SK-N-SH (cell line): ENCODE results near the gene ENOX2. TPM values are rescaled to one million over a fixed set of nuclear protein-coding genes. Genes with fewer than 3 reads are reported as not detected.

Experiments
- CTCF ChIA-PET: fragments of 300-600, 350-600 bp; formaldehyde crosslinking; extraction: SDS; loops from one replicate; lab custom pipeline; 2021; lab: Yijun Ruan, JAX
- POLR2A ChIA-PET: fragments of 350-600 bp; sonication (Branson Sonifier 250); formaldehyde crosslinking; extraction: SDS; loops from one replicate; lab custom pipeline; 2020; ENCODE audit warnings: antibody characterized with exemption, inconsistent platforms; lab: Yijun Ruan, JAX
- DNase-seq: peaks from one replicate; pipeline ENCODE4 v3.0.0; 2012
- H2AFZ ChIP-seq: fragments of 200-600 bp; sonication (generic); 2 replicates; pipeline ENCODE4 v1.8.1; 2016; ENCODE audit warnings: antibody characterized with exemption, mild to moderate bottlenecking, low read depth
- H3F3A ChIP-seq: fragments of 200-600 bp; sonication (generic); replicated peaks from 2 replicates; pipeline ENCODE3; 2016; ENCODE audit warnings: antibody characterized with exemption, mild to moderate bottlenecking; ENCODE audit not compliant: insufficient read depth
- H3K27ac ChIP-seq, 2 experiments: fragments of 200-500 bp in 1 of 2; fragments of 200-600 bp in 1 of 2; sonication (Bioruptor generic) in 1 of 2; sonication (generic), shearing (Covaris generic) in 1 of 2; 2 replicates each; pipeline versions ENCODE4 v1.5.1 to v1.6.1; 2014 to 2016; ENCODE audit warnings: low read depth in 2 of 2, inconsistent platforms in 1 of 2, low read length in 1 of 2, mild to moderate bottlenecking in 1 of 2, mixed read lengths in 1 of 2
- H3K27me3 ChIP-seq: fragments of 200-600 bp; sonication (generic), shearing (Covaris generic); 2 replicates; pipeline ENCODE4 v1.6.1; 2016; ENCODE audit warnings: mixed run types; ENCODE audit not compliant: insufficient read depth
- H3K36me3 ChIP-seq, 2 experiments: fragments of 200-500 bp in 1 of 2; fragments of 200-600 bp in 1 of 2; sonication (Bioruptor generic) in 1 of 2; sonication (generic) in 1 of 2; replicated peaks in 1 of 2; 2 replicates each; pipeline versions ENCODE3 to v1.5.1; 2014 to 2016; ENCODE audit warnings: low read length in 1 of 2, mild to moderate bottlenecking in 1 of 2; ENCODE audit not compliant: insufficient read depth in 2 of 2, control insufficient read depth in 1 of 2
- H3K4me1 ChIP-seq, 2 experiments: fragments of 200-500 bp in 1 of 2; fragments of 200-600 bp in 1 of 2; sonication (Bioruptor generic) in 1 of 2; sonication (generic), shearing (Covaris generic) in 1 of 2; 2 replicates each; pipeline versions ENCODE4 v1.5.1 to v1.6.1; 2014 to 2016; ENCODE audit warnings: low read depth in 1 of 2, low read length in 1 of 2, mixed run types in 1 of 2; ENCODE audit not compliant: insufficient read depth in 2 of 2, control insufficient read depth in 1 of 2
- H3K4me2 ChIP-seq: fragments of 200-600 bp; sonication (generic), shearing (Covaris generic); 2 replicates; pipeline ENCODE4 v1.6.1; 2017; ENCODE audit warnings: mixed run types
- H3K4me3 ChIP-seq, 2 experiments: fragments of 200-500 bp in 1 of 2; fragments of 200-600 bp in 1 of 2; sonication (Bioruptor generic) in 1 of 2; sonication (generic), shearing (Covaris generic) in 1 of 2; 2 replicates each; pipeline versions ENCODE4 v1.5.1 to v1.8.1; 2014 to 2016; ENCODE audit warnings: low read depth in 2 of 2, inconsistent platforms in 1 of 2, low read length in 1 of 2, mild to moderate bottlenecking in 1 of 2, mixed read lengths in 1 of 2, moderate library complexity in 1 of 2
- H3K79me2 ChIP-seq: fragments of 200-600 bp; sonication (generic); 2 replicates; pipeline ENCODE4 v1.8.1; 2017; ENCODE audit warnings: mild to moderate bottlenecking; ENCODE audit not compliant: insufficient read depth
- H3K9ac ChIP-seq: fragments of 200-600 bp; sonication (generic); 2 replicates; pipeline ENCODE4 v1.6.1; 2017; ENCODE audit warnings: mixed run types
- H3K9me2 ChIP-seq: fragments of 200-600 bp; sonication (generic); 2 replicates; pipeline ENCODE4 v1.6.1; 2017; ENCODE audit warnings: mixed run types
- H3K9me3 ChIP-seq: fragments of 200-600 bp; sonication (generic); 2 replicates; pipeline ENCODE4 v1.6.1; 2017; ENCODE audit warnings: mixed run types, mild to moderate bottlenecking, moderate library complexity
- H4K20me1 ChIP-seq: fragments of 200-600 bp; sonication (generic); 2 replicates; pipeline ENCODE4 v1.6.1; 2017; ENCODE audit warnings: mild to moderate bottlenecking, mixed run types; ENCODE audit not compliant: insufficient read depth
- CTCF ChIP-seq: fragments of 200-600 bp; sonication (generic); IDR thresholded peaks from 2 replicates; pipeline ENCODE4 v1.6.1; 2017; ENCODE audit warnings: antibody characterized with exemption, mild to moderate bottlenecking, moderate library complexity
- EZH2phosphoT487 ChIP-seq: fragments of 200-600 bp; sonication (generic); IDR thresholded peaks from 2 replicates; pipeline ENCODE4 v1.6.1; 2017; ENCODE audit warnings: low read depth, mixed run types, mild to moderate bottlenecking, antibody characterized with exemption, moderate library complexity, borderline replicate concordance
- FOXM1 ChIP-seq: IDR thresholded peaks from 2 replicates; pipeline ENCODE4 v1.4.0; 2012; ENCODE audit warnings: low read depth, mild to moderate bottlenecking
- GABPA ChIP-seq: IDR thresholded peaks from 2 replicates; pipeline ENCODE4 v1.4.0; 2012; ENCODE audit warnings: low read depth, mild to moderate bottlenecking
- GATA2 ChIP-seq: sonication (generic); formaldehyde crosslinking; IDR thresholded peaks from 2 replicates; pipeline ENCODE4 v1.5.0; 2020; ENCODE audit warnings: mild to moderate bottlenecking, missing genetic modification reagents
- IRF3 ChIP-seq: fragments of 150-350 bp; IDR thresholded peaks from 2 replicates; pipeline ENCODE4 v1.6.1; 2016; ENCODE audit warnings: mild to moderate bottlenecking, low read depth, low read length
- JUND ChIP-seq: IDR thresholded peaks from 2 replicates; pipeline ENCODE4 v1.4.0; 2012
- MAX ChIP-seq: IDR thresholded peaks from 2 replicates; pipeline ENCODE4 v1.4.0; 2012; ENCODE audit warnings: low read depth
- MXI1 ChIP-seq: IDR thresholded peaks from 2 replicates; pipeline ENCODE4 v1.6.1; 2012; ENCODE audit warnings: mild to moderate bottlenecking, low read depth, low read length, improper control_type of control experiment
- NRF1 ChIP-seq: IDR thresholded peaks from 2 replicates; pipeline ENCODE4 v1.6.1; 2012; ENCODE audit warnings: low read depth, mild to moderate bottlenecking, low read length
- RAD21 ChIP-seq: IDR thresholded peaks from 2 replicates; pipeline ENCODE4 v1.6.1; 2012; ENCODE audit warnings: mild to moderate bottlenecking, low read length
- RCOR1 ChIP-seq: fragments of 150-350 bp; IDR thresholded peaks from 2 replicates; pipeline ENCODE4 v1.6.1; 2017; ENCODE audit warnings: antibody characterized with exemption, low read length
- RFX5 ChIP-seq: IDR thresholded peaks from 2 replicates; pipeline ENCODE4 v1.6.1; 2012; ENCODE audit warnings: mild to moderate bottlenecking, improper control_type of control experiment, low read length
- TCF12 ChIP-seq: IDR thresholded peaks from 2 replicates; pipeline ENCODE4 v1.4.0; 2012
- USF2 ChIP-seq: fragments of 150-350 bp; IDR thresholded peaks from 2 replicates; pipeline ENCODE4 v1.6.1; 2017; ENCODE audit warnings: antibody characterized with exemption, low read length, low read depth, borderline replicate concordance
- YY1 ChIP-seq: IDR thresholded peaks from 2 replicates; pipeline ENCODE4 v1.4.0; 2012; ENCODE audit warnings: low read depth, mild to moderate bottlenecking
- ZBTB33 ChIP-seq: IDR thresholded peaks from 2 replicates; pipeline ENCODE4 v1.4.0; 2012; ENCODE audit warnings: low read depth, borderline replicate concordance
- WGBS: methylation state at CpG from one replicate; pipeline ENCODE4 v1.1.6; 2017; ENCODE audit warnings: low lambda C conversion rate; 5-methylcytosine and 5-hydroxymethylcytosine counted together
- polyA plus RNA-seq, 3 experiments: library from polyadenylated mRNA; depleted of rRNA; stranded (reverse); fragments of >200 nt; gene quantifications; 2 replicates each; pipeline ENCODE4 v1.2.3, GENCODE V29; 2012

The ENOX2 gene
- polyA plus RNA-seq, 1 of the 3 experiments (the other 2 are of a cell fraction): 8.8 TPM

GRCh38 chrX:130834149-130834548, 68.9 kb downstream of the ENOX2 start:
- no peaks in the 10 kb centered on the region for H3K36me3 ChIP-seq
- no peak for DNase-seq
- H3K4me2 ChIP-seq: no peak overlapping the region
- no peaks in the 10 kb centered on the region; a peak in 1 of 4 replicates for H3K4me1 ChIP-seq
- H3K9me2 ChIP-seq: no peaks in the 10 kb centered on the region
- no peak overlapping the region for H3K9ac ChIP-seq
- H3K27me3 ChIP-seq: no peaks in the 10 kb centered on the region
- H2AFZ ChIP-seq: no peak overlapping the region
- no peaks in the 10 kb centered on the region for H3K9me3 ChIP-seq
- no peak for TF ChIP-seq ZBTB33
- no peak for TF ChIP-seq JUND
- TF ChIP-seq GABPA: no peak
- TF ChIP-seq RAD21: no peak
- TF ChIP-seq RFX5: no peak
- TF ChIP-seq CTCF: no peak
- TF ChIP-seq IRF3: no peak
- TF ChIP-seq RCOR1: no peak
- no peak for TF ChIP-seq MAX
- no peak for TF ChIP-seq MXI1
- no peak for TF ChIP-seq GATA2 (CRISPR knock-in tag)
- no peak for TF ChIP-seq EZH2phosphoT487
- no peak for TF ChIP-seq NRF1
- no peak for TF ChIP-seq TCF12
- TF ChIP-seq FOXM1: no peak
- no peak for TF ChIP-seq USF2
- TF ChIP-seq YY1: no peak
- no peaks in the 10 kb centered on the region for H3K79me2 ChIP-seq
- ChIA-PET POLR2A (no interaction called here), CTCF (interaction anchor here (0.6 kb wide), 1 partner anchor 1575 kb away, joined by 4 read pairs; no protein-coding TSS in a partner anchor)
- no peak overlapping the region for H3K4me3 ChIP-seq
- H4K20me1 ChIP-seq: no peaks in the 10 kb centered on the region
- WGBS: 32% methylated on average over 1 of the region's 1 CpG
- peak overlapping the region in 1 of 2 experiments; percentile 6; a peak in 1 of 4 replicates for H3K27ac ChIP-seq
- H3F3A ChIP-seq: no peaks in the 10 kb centered on the region
